ENCODE measurements around the gene AQR. TPM values are rescaled to one million over a fixed set of nuclear protein-coding genes. Genes with fewer than 3 reads are reported as not detected.

The AQR gene
- total RNA-seq, 1 donor from 2014 or later, result 43.3 TPM

DNA sequence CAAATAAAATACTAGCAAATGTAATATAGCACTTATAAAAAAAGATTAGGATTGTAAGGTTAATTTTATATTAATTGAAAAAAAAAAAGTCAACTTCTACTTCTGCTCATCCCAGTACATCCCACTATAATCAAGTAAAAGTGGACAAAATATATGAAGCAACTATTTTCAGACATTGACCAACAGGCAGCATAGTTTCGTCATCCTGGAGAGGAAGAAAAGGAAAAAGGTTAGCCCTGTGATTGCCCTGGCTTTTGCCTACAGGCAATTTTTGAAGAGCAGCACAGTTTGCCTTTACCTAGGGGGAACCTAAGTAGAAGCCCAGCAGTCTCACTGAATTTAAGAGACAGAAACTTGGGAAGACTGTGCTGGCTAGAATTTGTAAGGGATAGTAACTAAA is 121.9 kb downstream of the AQR start:
- TF ChIP-seq, protein P1, sequence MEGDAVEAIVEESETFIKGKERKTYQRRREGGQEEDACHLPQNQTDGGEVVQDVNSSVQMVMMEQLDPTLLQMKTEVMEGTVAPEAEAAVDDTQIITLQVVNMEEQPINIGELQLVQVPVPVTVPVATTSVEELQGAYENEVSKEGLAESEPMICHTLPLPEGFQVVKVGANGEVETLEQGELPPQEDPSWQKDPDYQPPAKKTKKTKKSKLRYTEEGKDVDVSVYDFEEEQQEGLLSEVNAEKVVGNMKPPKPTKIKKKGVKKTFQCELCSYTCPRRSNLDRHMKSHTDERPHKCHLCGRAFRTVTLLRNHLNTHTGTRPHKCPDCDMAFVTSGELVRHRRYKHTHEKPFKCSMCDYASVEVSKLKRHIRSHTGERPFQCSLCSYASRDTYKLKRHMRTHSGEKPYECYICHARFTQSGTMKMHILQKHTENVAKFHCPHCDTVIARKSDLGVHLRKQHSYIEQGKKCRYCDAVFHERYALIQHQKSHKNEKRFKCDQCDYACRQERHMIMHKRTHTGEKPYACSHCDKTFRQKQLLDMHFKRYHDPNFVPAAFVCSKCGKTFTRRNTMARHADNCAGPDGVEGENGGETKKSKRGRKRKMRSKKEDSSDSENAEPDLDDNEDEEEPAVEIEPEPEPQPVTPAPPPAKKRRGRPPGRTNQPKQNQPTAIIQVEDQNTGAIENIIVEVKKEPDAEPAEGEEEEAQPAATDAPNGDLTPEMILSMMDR (IDR thresholded peaks at IDR 0.05; ENCODE audit: unreplicated experiment), result no peak
- H3K4me3 Mint-ChIP-seq (ENCODE audit: low read depth), result no peak overlapping the region
- no peaks in the 10 kb centered on the region for H3K36me3 Mint-ChIP-seq (ENCODE audit: insufficient read depth)
- DNase-seq (ENCODE audit: low spot score, unreplicated experiment), result no peak
- peaks cover 3% of the 10 kb centered on the region for H3K9me3 Mint-ChIP-seq (ENCODE audit: low read depth)
- H3K27me3 Mint-ChIP-seq, result no peaks in the 10 kb centered on the region
- H3K4me1 Mint-ChIP-seq (ENCODE audit: low read depth), result no peaks in the 10 kb centered on the region
- no peak overlapping the region for H3K27ac Mint-ChIP-seq

DNA sequence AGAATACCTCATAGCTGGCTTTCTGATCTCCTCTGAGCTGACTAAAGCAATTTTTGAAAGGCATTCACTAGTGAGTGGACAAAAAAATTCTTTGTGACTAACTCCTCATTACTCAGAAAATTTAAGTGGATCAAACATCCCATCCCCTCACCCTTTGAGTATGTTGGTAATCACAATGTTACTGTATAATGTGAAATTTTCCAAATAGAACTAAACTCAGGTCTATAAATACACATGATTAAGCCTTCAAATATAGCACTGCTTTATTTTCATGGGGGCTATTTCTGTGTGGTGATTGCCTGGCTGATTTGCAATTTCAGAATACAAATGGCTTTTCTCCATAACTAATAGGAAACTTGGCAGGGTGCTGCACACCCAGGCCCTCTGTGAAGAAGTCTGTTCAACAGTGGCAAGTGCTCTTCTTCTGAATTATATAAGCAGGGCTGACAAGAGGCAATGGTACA is 128.2 kb downstream of the AQR start:
- no peaks in the 10 kb centered on the region for H3K36me3 Mint-ChIP-seq (ENCODE audit: insufficient read depth)
- TF ChIP-seq, protein P1 (IDR thresholded peaks at IDR 0.05; ENCODE audit: unreplicated experiment), result no peak
- no peak overlapping the region for H3K4me3 Mint-ChIP-seq (ENCODE audit: low read depth)
- no peak overlapping the region for H3K27ac Mint-ChIP-seq
- no peaks in the 10 kb centered on the region for H3K27me3 Mint-ChIP-seq
- H3K4me1 Mint-ChIP-seq (ENCODE audit: low read depth), result no peaks in the 10 kb centered on the region
- no peaks in the 10 kb centered on the region for H3K9me3 Mint-ChIP-seq (ENCODE audit: low read depth)
- no peak for DNase-seq (ENCODE audit: low spot score, unreplicated experiment)

DNA sequence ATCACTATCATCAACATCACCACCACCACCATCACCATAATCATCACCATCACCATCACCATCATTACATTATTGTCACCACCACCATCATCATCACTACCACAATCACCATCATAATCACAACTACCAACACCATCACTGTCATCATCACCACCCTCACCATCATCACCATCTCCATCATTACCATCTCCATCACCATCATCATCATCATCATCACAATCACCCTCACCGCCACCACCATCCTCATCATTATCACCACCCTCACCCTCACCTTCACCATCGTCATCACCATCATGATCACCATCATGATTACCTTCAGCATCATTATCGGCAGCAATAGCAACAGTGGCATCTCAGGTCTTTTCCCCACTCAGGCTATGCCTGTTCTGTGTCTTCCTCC is 131.3 kb downstream of the AQR start:
- no peaks in the 10 kb centered on the region for H3K27me3 Mint-ChIP-seq
- H3K4me3 Mint-ChIP-seq (ENCODE audit: low read depth), result no peak overlapping the region
- DNase-seq (ENCODE audit: low spot score, unreplicated experiment), result no peak
- H3K4me1 Mint-ChIP-seq (ENCODE audit: low read depth), result no peaks in the 10 kb centered on the region
- TF ChIP-seq, protein P1 (IDR thresholded peaks at IDR 0.05; ENCODE audit: unreplicated experiment), result no peak
- H3K9me3 Mint-ChIP-seq (ENCODE audit: low read depth), result peaks cover 22% of the 10 kb centered on the region
- H3K27ac Mint-ChIP-seq, result no peak overlapping the region
- H3K36me3 Mint-ChIP-seq (ENCODE audit: insufficient read depth), result no peaks in the 10 kb centered on the region

DNA sequence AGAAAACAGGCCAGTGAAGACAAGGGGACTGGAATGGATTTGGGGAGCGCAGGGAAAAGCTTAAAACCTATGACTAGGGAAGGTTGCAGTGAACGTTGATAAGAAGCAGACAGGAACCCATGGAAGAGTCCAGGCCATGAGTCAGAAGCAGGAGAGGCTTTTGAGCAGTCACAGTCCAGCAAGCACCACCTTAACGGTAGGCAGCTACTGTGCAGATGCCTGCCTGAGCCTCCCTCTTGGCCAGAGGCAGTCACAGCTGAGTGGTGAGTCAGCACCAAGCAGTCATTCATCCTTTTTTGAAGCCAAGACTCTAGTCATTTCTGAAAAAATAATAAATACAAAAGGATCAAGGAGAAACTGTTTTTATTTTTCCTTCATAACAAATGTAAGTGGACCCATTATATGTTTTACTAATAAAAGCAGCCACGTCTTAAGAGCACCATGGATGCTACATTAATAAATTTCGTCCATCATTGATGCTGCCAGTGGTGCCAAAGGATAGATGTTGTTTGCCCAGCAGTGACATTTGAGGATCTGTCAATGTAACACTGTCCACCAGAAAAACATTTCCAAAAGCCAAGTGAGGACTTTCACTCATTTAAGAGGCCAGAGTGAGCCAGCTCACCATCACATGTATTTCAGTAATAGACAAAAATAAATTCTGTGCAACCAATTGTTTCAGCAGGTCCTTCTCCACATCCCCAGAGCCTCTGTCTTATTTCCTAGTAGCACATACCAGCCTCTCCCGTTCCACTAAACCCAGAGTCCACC is 132.1 kb downstream of the AQR start:
- Mint-ChIP-seq H3K36me3 (ENCODE audit: insufficient read depth) (no peaks in the 10 kb centered on the region), H3K4me3 (ENCODE audit: low read depth) (no peak overlapping the region), H3K9me3 (ENCODE audit: low read depth) (peaks cover 22% of the 10 kb centered on the region), H3K4me1 (ENCODE audit: low read depth) (no peaks in the 10 kb centered on the region), H3K27ac (no peak overlapping the region), H3K27me3 (no peaks in the 10 kb centered on the region)
- DNase-seq (ENCODE audit: low spot score, unreplicated experiment), result no peak
- TF ChIP-seq, protein P1 (IDR thresholded peaks at IDR 0.05; ENCODE audit: unreplicated experiment), result no peak

DNA sequence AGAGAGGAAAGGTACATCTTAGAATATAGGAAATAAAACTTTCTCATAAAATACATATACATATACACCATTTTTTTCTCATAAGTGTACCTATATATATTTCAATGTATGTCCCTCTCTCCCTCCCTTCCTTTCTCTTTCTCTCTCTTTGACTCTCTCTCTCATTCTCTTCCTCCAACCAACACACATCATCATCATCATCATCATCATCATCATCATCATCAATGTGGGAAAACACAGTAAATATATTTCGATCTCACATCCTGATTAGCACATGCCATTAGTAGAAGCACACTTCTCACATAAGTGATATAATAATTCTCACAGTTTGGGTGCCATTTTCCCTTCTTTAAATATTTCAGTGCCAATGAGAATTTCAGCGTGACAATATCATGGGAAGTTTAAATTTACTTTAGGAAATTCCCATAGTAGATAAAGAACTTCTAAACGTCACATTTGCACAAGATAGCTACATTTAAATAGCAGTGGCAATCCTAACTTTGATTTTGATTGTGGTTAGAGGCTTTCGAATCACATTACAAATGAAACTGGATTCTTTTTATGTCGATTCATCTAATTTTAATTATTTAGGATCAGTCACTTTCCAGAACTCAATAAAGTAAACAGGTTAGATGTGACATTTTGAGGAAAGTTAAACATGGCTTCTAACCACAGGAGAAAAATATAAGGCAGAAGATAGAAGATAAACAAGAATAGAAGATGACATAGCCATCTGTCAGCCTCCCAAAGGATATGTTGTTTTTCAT is 141.2 kb downstream of the AQR start:
- Mint-ChIP-seq H3K36me3 (ENCODE audit: insufficient read depth) (no peaks in the 10 kb centered on the region), H3K4me3 (ENCODE audit: low read depth) (no peak overlapping the region), H3K4me1 (ENCODE audit: low read depth) (peaks cover 4% of the 10 kb centered on the region), H3K27me3 (peaks cover 3% of the 10 kb centered on the region), H3K27ac (no peak overlapping the region), H3K9me3 (ENCODE audit: low read depth) (no peaks in the 10 kb centered on the region)
- TF ChIP-seq, protein P1 (IDR thresholded peaks at IDR 0.05; ENCODE audit: unreplicated experiment), result no peak
- DNase-seq (ENCODE audit: low spot score, unreplicated experiment), result no peak
